Measurements from ENCODE around the gene KRTCAP2.
A peak's percentile ranks its signal among the peaks of the same experiment; 100 is the strongest.

The KRTCAP2 gene

GRCh38 chr1:155134322-155134721 is 38.8 kb downstream of the KRTCAP2 start:
- DNase-seq (ENCODE audit: low read depth in 2 of 2), result no peak

GRCh38 chr1:155133799-155134281 is 39.3 kb downstream of the KRTCAP2 start:
- no peak for DNase-seq (ENCODE audit: low read depth in 2 of 2)

DNA sequence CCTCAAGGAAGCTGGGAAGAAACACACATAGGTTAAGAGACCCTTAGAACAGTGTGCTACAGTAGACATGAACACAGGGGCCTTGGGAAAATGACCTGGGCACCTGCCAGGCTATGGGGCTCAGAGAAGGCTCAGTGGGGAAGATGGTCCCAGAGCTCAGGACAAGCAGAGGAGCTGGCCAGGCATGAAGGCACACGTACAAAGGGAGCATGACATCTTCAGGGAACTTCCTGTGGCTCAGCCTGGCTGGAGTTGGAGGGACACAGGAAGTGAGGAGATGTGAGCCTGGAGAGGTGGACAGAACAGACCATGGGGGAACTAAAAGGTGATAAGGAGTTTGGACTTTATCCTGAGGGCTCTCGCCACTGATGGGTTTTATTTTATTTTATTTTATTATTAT is 41.2 kb downstream of the KRTCAP2 start:
- DNase-seq (ENCODE audit: low read depth in 2 of 2), result no peak

- no peak for DNase-seq (ENCODE audit: low read depth in 2 of 2)
These were observed 41.8 kb downstream of the KRTCAP2 start for GRCh38 chr1:155131285-155131684.

- no peak for DNase-seq (ENCODE audit: low read depth in 2 of 2)
These were observed 42.7 kb downstream of the KRTCAP2 start for GRCh38 chr1:155130272-155131006.

GRCh38 chr1:155128755-155129473 is 44.2 kb downstream of the KRTCAP2 start:
- no peak for DNase-seq (ENCODE audit: low read depth in 2 of 2)

DNA sequence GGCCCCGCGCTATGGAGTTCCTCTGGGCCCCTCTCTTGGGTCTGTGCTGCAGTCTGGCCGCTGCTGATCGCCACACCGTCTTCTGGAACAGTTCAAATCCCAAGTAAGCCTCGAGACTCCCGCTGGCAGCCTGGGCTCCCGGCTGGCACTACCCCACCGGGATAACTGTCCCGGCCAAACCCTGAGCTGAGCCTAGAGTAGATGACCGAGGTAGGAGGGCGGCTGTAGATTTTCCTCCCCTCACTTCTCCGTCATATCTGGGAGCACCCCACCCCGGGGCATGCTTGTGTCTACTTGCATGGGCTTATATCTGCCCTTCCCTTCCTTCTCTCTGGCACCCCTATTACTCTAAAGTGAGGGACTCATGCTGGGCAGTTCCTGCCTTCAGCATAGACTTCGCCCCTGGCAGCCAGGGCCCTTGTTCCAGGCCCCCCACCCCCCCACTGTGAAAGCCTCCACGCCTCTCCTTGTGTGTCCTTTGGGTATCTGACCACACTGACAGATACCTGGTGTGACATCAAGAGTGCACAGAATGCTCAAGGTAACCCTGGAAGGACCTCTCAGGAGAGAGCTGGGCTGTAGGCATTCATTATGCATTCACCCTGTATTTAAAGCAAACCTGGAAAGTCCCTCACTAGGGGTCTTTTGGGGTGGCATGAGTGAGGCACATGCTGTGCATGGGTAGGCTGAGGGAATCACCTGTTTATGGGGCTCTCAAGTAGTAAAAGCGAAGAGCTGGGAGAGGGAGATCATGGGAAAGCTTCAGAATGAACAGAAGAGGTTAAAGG is 44.9 kb downstream of the KRTCAP2 start:
- DNase-seq (ENCODE audit: low read depth in 2 of 2), result no peak

DNA sequence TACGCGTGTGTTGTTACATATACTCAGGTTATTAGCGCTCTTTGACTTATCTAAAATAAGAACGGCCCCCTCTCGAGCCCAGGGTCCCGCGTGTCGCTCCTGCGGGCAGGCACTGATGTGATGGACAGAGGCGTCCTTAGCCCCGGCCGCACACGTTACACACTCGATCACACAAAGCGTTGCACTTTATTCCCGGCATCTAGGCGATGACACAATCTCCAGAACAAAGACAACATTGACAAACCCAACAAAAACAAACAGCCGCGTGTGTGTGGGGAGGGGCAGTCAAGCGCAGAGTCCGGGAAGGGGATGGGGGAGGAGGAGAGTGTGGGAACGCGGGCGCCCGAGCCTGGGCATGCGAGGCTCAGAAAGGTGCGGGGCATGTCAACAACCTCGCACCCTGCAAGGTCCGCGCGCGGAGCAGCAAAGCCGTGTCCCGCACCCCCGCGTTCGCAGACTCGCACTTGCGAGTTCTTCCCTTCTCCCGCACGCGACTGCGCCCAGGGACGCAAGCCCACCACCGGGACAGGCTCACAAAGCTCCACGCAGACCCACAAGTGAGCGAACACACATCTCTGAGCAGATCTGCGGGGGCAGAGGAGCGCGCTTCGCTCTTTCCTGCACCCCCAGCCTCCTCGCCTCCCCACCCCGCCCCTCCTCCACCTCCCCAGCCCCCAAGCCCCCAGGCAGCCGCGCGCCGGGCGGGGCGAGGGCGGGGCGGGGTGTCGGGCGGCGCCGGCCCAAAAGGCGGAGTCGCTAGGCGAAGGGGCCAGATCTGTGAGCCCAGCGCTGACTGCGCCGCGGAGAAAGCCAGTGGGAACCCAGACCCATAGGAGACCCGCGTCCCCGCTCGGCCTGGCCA is 45.8 kb downstream of the KRTCAP2 start, which contains the start of gene EFNA1:
Gene EFNA1 (plus strand): TSS at position 772 of the 862 bp plus-strand sequence. CDS start 102 bp downstream, outside the sequence.
- DNase-seq (ENCODE audit: low read depth in 2 of 2), result peak in 1 of 2 donors; percentile 38

DNA sequence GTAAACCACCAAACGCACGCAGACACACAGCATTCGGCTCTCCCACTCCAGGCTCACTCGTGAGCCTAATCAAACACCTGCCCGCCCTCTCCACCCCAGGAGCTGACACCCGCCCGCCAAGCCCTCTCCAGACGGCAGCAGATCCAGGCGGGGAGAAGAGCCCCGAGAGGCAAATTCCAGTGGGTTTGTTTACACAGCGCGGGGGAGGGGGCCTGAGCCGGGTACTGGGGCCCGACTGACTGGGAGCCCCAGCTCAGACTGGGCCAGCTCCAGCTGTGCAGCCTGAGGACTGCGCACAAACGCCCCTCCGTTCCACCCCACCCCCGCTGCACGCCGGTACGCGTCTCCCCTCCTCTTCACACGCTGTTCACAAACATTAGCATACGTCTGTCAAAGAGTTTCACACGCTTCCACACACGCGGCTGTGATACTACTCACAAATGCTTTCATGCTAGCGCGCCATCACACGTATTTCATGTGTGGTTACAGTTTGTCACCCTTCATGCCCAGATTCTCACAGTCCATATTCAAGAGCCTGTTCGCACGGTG is 46.5 kb downstream of the KRTCAP2 start:
- no peak for DNase-seq (ENCODE audit: low read depth in 2 of 2)

DNA sequence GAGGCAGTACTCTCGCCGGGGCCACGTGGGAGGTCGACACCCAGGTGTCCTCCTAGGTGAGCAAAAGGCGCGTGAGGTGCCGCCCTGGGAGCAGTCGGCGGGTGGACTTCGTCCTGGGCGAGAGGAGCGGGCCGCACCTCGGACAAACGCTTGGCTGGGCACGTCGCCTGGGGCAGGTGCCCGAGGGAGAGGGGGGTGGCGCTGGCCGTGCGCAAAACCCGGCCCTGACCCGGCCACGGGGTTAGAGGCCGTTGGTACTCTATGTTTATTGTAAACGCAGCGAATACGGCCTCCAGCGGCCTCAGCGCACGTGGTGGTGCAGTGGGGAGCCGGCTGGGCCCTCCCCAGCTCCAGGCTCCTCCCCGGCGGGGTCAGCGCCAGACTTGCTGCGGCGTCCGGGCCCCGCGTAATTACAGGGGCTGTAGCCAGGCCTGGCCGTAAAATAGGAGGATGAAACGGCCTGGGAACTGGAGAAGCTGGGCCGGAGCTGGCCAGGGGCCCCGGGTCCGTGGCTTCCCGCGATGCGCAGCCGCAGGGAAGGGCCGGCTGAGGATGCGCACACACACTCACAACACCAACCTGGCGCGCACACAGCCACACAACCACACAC is 47.1 kb downstream of the KRTCAP2 start:
- no peak for DNase-seq (ENCODE audit: low read depth in 2 of 2)

DNA sequence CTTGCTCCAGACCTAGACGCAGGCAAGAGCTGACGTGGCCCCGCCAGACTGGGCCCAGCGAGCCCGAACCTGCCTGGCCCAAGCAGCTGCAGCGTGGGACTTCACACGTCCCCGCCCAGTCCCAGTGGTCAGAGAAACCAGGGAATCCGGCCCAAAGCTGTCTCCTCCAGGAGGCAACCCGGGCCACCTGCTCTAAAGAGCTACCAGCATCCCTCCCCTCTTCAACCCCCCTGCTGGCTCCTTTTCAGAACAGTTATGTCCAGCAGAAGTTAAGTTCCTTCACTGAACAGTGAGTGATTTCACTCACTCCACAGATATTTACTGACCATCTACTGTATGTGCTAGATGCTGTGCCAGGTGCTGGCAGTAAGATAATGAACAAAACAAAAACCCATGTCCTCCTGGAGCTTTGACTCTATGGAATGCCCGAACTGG is 47.6 kb downstream of the KRTCAP2 start:
- no peak for DNase-seq (ENCODE audit: low read depth in 2 of 2)

DNA sequence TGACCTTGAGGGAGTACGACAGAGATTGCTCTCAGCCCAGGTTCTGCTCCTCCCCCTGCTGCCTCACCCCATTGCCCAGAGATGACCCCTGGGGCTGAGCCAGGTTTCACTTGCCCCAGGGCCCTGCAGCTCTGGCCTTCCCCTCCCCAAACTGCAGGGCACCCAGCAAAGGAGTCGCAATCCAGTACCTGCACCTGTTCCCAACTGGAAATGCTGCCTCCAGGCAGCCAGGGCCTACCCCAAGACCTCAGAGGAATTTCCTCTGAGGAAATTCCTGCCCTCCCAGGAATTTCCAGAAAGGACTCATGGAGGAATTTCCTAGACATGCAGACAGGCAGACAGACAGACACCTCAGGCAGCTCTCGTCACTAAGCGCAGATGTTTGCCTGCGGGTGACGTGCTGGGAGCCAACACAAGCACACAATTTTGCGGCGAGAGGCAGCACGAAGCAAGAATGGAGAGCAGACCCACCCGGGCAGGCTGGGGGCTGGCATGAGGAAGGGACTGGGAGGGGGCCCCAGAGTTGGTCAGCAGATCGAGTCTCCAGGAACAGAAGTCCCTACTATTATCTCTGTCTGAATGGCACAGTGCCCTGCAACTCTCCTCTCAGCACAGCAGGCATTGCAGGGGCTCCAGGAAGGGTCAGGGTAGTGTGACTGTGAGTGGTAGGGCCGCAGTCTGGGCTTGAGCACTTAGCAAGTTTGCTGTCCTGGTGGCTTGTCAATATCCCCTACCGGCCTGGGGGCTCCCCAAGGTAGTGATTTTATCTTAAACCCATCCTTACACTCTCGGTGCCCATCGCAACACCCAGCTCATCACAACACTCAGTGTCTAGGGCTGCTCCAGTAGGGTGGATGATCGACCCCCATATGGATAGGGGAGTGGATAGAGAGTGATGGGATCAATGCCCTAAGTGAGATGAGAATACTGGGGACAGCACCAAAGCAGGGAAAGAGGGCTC is 48.3 kb downstream of the KRTCAP2 start:
- DNase-seq (ENCODE audit: low read depth in 2 of 2), result no peak

GRCh38 chr1:155123801-155124200 is 49.3 kb downstream of the KRTCAP2 start:
- DNase-seq (ENCODE audit: low read depth in 2 of 2), result no peak

DNA sequence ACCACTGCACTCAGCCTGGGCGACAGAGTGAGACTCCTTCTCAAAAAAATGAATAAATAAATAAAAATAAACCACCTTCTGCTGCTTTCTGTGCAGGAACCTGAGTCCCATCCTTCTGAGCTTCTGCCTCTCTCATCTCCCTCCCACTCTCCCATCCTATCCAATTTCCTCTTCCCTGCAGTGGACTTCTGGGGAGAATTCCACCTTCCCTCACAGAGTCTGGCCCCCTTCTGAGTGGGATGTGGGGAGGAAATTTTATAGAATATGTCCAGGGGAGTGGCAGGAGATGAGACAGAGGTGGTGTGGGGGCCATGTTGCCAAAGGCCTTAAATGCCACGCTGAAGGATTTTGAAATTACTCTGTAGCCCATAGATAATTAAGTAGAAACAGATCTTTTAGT is 50.8 kb downstream of the KRTCAP2 start:
- DNase-seq (ENCODE audit: low read depth in 2 of 2), result no peak

DNA sequence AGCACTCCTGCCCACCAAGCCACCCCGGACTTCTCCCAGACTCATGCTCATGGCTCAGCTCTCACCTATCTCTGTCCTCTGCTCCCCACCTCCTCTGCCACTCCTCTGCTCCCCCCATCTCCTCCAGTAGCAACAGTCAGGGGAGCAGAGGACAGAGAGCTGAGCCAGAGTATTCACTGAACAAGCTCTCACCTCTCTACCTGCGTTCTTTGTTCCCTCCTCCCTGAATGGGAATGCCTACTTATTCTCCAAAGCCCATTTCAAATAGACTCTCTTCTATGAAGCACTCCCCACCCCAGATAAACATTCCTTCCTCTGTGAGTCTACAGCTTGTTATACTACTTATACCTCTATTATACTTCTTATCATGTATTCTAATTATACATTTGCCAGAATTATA is 51.9 kb downstream of the KRTCAP2 start:
- DNase-seq (ENCODE audit: low read depth in 2 of 2), result no peak

- DNase-seq (ENCODE audit: low read depth in 2 of 2), result no peak
These were observed 52.9 kb downstream of the KRTCAP2 start for GRCh38 chr1:155120253-155120652.

Data from stimulated activated CD8-positive, alpha-beta memory T cell treated with anti-CD3 and anti-CD28 coated beads, Interleukin-7, amount 100 ng/mL, for 4 hours (primary cell).